Measurements from ENCODE around the gene MRAS. TPM values are rescaled to one million over a fixed set of nuclear protein-coding genes. Genes with fewer than 3 reads are reported as not detected.
"Not testable (repeated sequence)": the region's sequence is repeated elsewhere in the genome, so short reads cannot be mapped to it uniquely, and the experiment has no call there.

The MRAS gene
- total RNA-seq, 2 donors from 2014 or later: 58.6 to 62.3 TPM

- no peaks in the 10 kb centered on the region for H3K36me3 ChIP-seq
- no peaks in the 10 kb centered on the region for H3K9me3 ChIP-seq
- H3K4me1 ChIP-seq (ENCODE audit: control insufficient read depth in 1 of 2, low read depth in 2 of 2): peaks cover 10 to 57% of the 10 kb centered on the region in 2 donors
- no peak for TF ChIP-seq CTCF (IDR thresholded peaks at IDR 0.05)
- H3K27me3 ChIP-seq (replicated peaks; ENCODE audit: insufficient read depth): no peaks in the 10 kb centered on the region
- H3K27ac ChIP-seq: no peak overlapping the region
- ATAC-seq (ENCODE audit: insufficient number of reproducible peaks, low FRiP score, low read depth) (no peak), DNase-seq (ENCODE audit: low spot score) (no peak)
- H3K4me3 ChIP-seq: no peak overlapping the region
Observed at GRCh38 chr3:138373087-138373735, 24.8 kb downstream of the MRAS start.

DNA sequence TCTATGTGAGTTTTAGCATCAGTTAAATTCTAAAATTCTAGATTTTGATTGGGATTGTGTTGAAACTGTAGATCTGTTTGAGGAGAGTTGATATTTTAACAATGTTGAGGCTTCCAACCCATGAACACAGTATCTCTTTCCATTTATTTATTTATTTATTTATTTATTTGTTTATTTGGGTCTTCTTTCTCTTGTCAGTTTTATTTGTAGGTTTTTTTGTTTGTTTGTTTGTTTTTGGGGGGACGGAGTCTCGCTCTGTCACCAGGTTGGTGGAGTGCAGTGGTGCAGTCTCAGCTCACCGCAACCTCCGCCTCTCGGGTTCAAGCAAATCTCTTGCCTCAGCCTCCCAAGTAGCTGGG is 25.3 kb downstream of the MRAS start:
- no peak for DNase-seq (ENCODE audit: low spot score)
- Histone ChIP-seq H3K27me3 (replicated peaks; ENCODE audit: insufficient read depth) (no peaks in the 10 kb centered on the region), H3K36me3 (no peaks in the 10 kb centered on the region), H3K27ac (no peak overlapping the region), H3K4me3 (no peak overlapping the region), H3K9me3 (no peaks in the 10 kb centered on the region), H3K4me1 (ENCODE audit: control insufficient read depth in 1 of 2, low read depth in 2 of 2) (peaks cover 10 to 57% of the 10 kb centered on the region in 2 donors)
- no peak for ATAC-seq (ENCODE audit: insufficient number of reproducible peaks, low FRiP score, low read depth)
- no peak for TF ChIP-seq CTCF (IDR thresholded peaks at IDR 0.05)

DNA sequence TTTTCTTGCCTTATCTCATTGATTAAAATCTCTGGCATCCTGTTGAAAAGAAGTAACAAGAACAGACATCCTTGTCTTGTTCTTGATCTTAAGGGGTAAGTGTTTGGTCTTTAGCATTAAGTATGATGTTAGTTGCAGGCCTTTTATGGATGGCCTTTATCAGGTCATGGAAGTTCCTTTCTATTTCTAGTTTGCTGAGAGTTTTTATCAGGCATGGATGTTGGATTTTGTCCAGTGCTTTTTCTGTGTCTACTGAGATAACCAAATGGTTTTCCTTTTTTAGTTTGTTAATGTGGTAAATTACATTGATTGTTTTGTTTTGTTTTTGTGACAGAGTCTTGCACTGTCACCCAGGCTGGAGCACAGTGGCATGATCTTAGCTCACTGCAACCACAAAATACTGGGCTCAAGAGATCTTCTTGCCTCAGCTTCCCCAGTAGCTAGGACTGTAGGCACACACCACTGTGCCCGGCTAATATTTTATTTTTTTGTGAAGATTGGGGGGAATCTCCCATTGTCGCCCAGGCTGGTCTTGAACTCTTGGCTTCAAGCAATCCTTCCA is 26.3 kb downstream of the MRAS start:
- no peaks in the 10 kb centered on the region for H3K36me3 ChIP-seq
- H3K27ac ChIP-seq: no peak overlapping the region
- ATAC-seq (ENCODE audit: insufficient number of reproducible peaks, low FRiP score, low read depth): no peak

DNA sequence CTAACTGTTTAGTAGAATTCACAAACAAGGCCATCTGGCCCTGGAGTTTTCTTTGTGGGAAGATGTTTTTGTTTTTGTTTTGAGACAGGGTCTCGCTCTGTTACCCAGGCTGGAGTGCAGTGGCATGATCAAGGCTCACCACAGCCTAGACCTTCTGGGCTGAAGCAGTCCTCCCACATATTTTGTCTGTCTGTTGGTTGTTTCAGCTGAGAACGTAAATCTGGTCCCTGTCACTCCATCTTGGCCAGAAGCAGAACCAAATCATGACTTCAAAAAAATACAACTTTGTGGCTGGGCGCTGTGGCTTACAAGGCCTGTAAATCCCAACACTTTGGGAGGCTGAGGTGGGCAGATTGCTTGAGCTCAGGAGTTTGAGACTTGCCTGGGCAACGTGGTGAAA is 27.1 kb downstream of the MRAS start:
- no peaks in the 10 kb centered on the region for H3K9me3 ChIP-seq
- H3K4me3 ChIP-seq: no peak overlapping the region
- ATAC-seq (ENCODE audit: insufficient number of reproducible peaks, low FRiP score, low read depth) (no peak), DNase-seq (ENCODE audit: low spot score) (no peak)
- peaks cover 7 to 40% of the 10 kb centered on the region in 2 donors for H3K4me1 ChIP-seq (ENCODE audit: control insufficient read depth in 1 of 2, low read depth in 2 of 2)
- no peaks in the 10 kb centered on the region for H3K36me3 ChIP-seq
- no peaks in the 10 kb centered on the region for H3K27me3 ChIP-seq (replicated peaks; ENCODE audit: insufficient read depth)
- no peak for TF ChIP-seq CTCF (IDR thresholded peaks at IDR 0.05)
- no peak overlapping the region for H3K27ac ChIP-seq

More for the DNA sequence above, 26.3 kb downstream of the MRAS start:
- H3K4me1 ChIP-seq (ENCODE audit: control insufficient read depth in 1 of 2, low read depth in 2 of 2): peaks cover 7 to 48% of the 10 kb centered on the region in 2 donors
- no peak for TF ChIP-seq CTCF (IDR thresholded peaks at IDR 0.05)
- H3K27me3 ChIP-seq (replicated peaks; ENCODE audit: insufficient read depth): no peaks in the 10 kb centered on the region
- DNase-seq (ENCODE audit: low spot score): no peak
- no peaks in the 10 kb centered on the region for H3K9me3 ChIP-seq
- H3K4me3 ChIP-seq: no peak overlapping the region

GRCh38 chr3:138376663-138377062 is 28.3 kb downstream of the MRAS start:
- H3K36me3 ChIP-seq: no peaks in the 10 kb centered on the region
- DNase-seq (ENCODE audit: low spot score): no peak
- no peak for ATAC-seq (ENCODE audit: insufficient number of reproducible peaks, low FRiP score, low read depth)
- no peak overlapping the region for H3K4me3 ChIP-seq
- H3K4me1 ChIP-seq (ENCODE audit: control insufficient read depth in 1 of 2, low read depth in 2 of 2): peaks cover 7 to 44% of the 10 kb centered on the region in 2 donors
- H3K27ac ChIP-seq: no peak overlapping the region
- H3K27me3 ChIP-seq (replicated peaks; ENCODE audit: insufficient read depth): no peaks in the 10 kb centered on the region
- TF ChIP-seq CTCF (IDR thresholded peaks at IDR 0.05): no peak
- no peaks in the 10 kb centered on the region for H3K9me3 ChIP-seq

DNA sequence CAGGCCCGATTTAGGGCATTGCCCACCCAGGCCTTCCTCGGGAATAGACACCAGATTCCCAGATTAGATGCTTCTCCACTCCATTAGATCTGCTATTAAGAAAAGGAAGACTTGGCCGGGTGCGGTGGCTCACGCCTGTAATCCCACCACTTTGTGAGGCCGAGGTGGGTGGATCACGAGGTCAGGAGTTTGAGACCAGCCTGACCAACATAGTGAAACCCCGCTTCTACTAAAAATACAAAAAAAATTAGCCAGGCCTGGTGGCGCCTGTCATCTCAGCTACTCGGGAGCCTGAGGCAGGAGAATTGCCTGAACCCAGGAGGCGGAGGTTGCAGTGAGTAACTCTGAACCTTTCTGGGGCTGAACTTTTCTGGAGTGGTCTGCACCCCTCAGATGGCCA is 28.8 kb downstream of the MRAS start:
- H3K4me3 ChIP-seq; H3K36me3 ChIP-seq; H3K27ac ChIP-seq; H3K9me3 ChIP-seq; H3K27me3 ChIP-seq (replicated peaks; ENCODE audit: insufficient read depth); DNase-seq (ENCODE audit: low spot score); ATAC-seq (ENCODE audit: insufficient number of reproducible peaks, low FRiP score, low read depth): not testable (repeated sequence)
- peaks cover 10 to 44% of the 10 kb centered on the region in 2 donors for H3K4me1 ChIP-seq (ENCODE audit: control insufficient read depth in 1 of 2, low read depth in 2 of 2)

Measured in thoracic aorta (tissue), 2 donors.